GM23338 (cell line): ENCODE results near the gene KCNK10. TPM values are rescaled to one million over a fixed set of nuclear protein-coding genes. Genes with fewer than 3 reads are reported as not detected.
A peak's percentile ranks its signal among the peaks of the same experiment; 100 is the strongest.

ENCODE experiments used
- ATAC-seq: fragments of 200-7000 bp; cut with Tn5 transposase; 3 replicates; pipeline ENCODE4 v1.9.1; 2020
- DNase-seq: peaks from one replicate; pipeline ENCODE4 v3.0.0-alpha.2; 2015; ENCODE audit warnings: low spot score
- H2AFZ ChIP-seq: fragments of 200-600 bp; sonication (generic); 2 replicates; pipeline ENCODE4 v1.8.0; 2016; ENCODE audit warnings: antibody characterized with exemption, mild to moderate bottlenecking, moderate library complexity
- H3F3A ChIP-seq: fragments of 200-600 bp; sonication (generic); replicated peaks from 2 replicates; pipeline ENCODE4 v1.8.0; 2017; ENCODE audit warnings: antibody characterized with exemption, mixed run types, low read depth
- H3K27ac ChIP-seq: fragments of 200-600 bp; sonication (generic); 2 replicates; pipeline ENCODE4 v1.6.1; 2016; ENCODE audit warnings: low read depth
- H3K27me3 ChIP-seq: fragments of 200-600 bp; sonication (generic); 2 replicates; pipeline ENCODE4 v1.8.0; 2016; ENCODE audit warnings: mild to moderate bottlenecking, mixed run types, moderate library complexity; ENCODE audit not compliant: insufficient read depth
- H3K36me3 ChIP-seq: fragments of 200-600 bp; sonication (generic); 2 replicates; pipeline ENCODE4 v1.8.0; 2016; ENCODE audit warnings: mild to moderate bottlenecking; ENCODE audit not compliant: insufficient read depth
- H3K4me1 ChIP-seq: fragments of 200-600 bp; sonication (generic); 2 replicates; pipeline ENCODE4 v1.8.0; 2016; ENCODE audit warnings: mild to moderate bottlenecking, moderate library complexity; ENCODE audit not compliant: insufficient read depth
- H3K4me2 ChIP-seq: fragments of 200-600 bp; sonication (generic); 2 replicates; pipeline ENCODE4 v1.7.1; 2017; ENCODE audit warnings: mixed run types
- H3K4me3 ChIP-seq: fragments of 200-600 bp; sonication (generic); 2 replicates; pipeline ENCODE4 v1.6.1; 2016; ENCODE audit warnings: mixed run types
- H3K79me2 ChIP-seq: fragments of 200-600 bp; sonication (generic); replicated peaks from 2 replicates; pipeline ENCODE4 v1.8.0; 2017; ENCODE audit warnings: mild to moderate bottlenecking; ENCODE audit not compliant: insufficient read depth
- H3K9me2 ChIP-seq: fragments of 200-600 bp; sonication (generic); 2 replicates; pipeline ENCODE4 v1.8.0; 2017; ENCODE audit not compliant: insufficient read depth
- H4K20me1 ChIP-seq: fragments of 200-600 bp; sonication (generic); replicated peaks from 2 replicates; pipeline ENCODE4 v1.8.0; 2017; ENCODE audit warnings: mild to moderate bottlenecking; ENCODE audit not compliant: insufficient read depth
- H3K27ac Mint-ChIP-seq: 2 replicates; pipeline ENCODE4 v1.8.0; 2020; ENCODE audit warnings: inconsistent platforms, mild to moderate bottlenecking, moderate library complexity, mixed read lengths
- H3K27me3 Mint-ChIP-seq: 3 replicates; pipeline ENCODE4 v1.8.0; 2022; ENCODE audit warnings: low read depth, mild to moderate bottlenecking, moderate library complexity, mixed read lengths, inconsistent platforms; ENCODE audit not compliant: insufficient read depth, poor library complexity
- H3K36me3 Mint-ChIP-seq: 3 replicates; pipeline ENCODE4 v1.8.0; 2021; ENCODE audit warnings: low read depth, mild to moderate bottlenecking, inconsistent platforms, moderate library complexity, mixed read lengths
- H3K4me1 Mint-ChIP-seq: 3 replicates; pipeline ENCODE4 v1.8.0; 2020; ENCODE audit warnings: mild to moderate bottlenecking, inconsistent platforms, mixed read lengths
- H3K4me3 Mint-ChIP-seq: 3 replicates; pipeline ENCODE4 v1.8.0; 2021; ENCODE audit warnings: moderate library complexity, mild to moderate bottlenecking, inconsistent platforms, mixed read lengths
- H3K9me3 Mint-ChIP-seq: 3 replicates; pipeline ENCODE4 v1.8.0; 2020; ENCODE audit warnings: moderate library complexity, mild to moderate bottlenecking, inconsistent platforms, mixed read lengths
- CTCF ChIP-seq, 2 experiments: fragments of 200-600 bp in 1 of 2; sonication (generic) in 1 of 2; conservative IDR thresholded peaks; 2 replicates each; pipeline versions ENCODE4 v1.5.1 to v1.6.1; 2016 to 2017; ENCODE audit warnings: antibody characterized with exemption in 2 of 2, low read depth in 2 of 2, mild to moderate bottlenecking in 2 of 2, moderate library complexity in 1 of 2
- ETS1 ChIP-seq: IDR thresholded peaks from 2 replicates; pipeline ENCODE4 v1.6.1; 2016; ENCODE audit warnings: antibody characterized with exemption
- JUNB ChIP-seq: IDR thresholded peaks from one replicate; pipeline ENCODE4 v1.6.1; 2016; ENCODE audit warnings: antibody characterized with exemption; ENCODE audit not compliant: unreplicated experiment
- STAT1 ChIP-seq: IDR thresholded peaks from one replicate; pipeline ENCODE4 v1.6.1; 2016; ENCODE audit warnings: antibody characterized with exemption; ENCODE audit not compliant: unreplicated experiment
- ZNF331 ChIP-seq: fragments of 250-450 bp; sonication (Bioruptor Pico); IDR thresholded peaks from 2 replicates; pipeline ENCODE4 v1.5.0; 2020; ENCODE audit warnings: low read depth, mild to moderate bottlenecking, moderate library complexity
- polyA plus RNA-seq: library from polyadenylated mRNA; unstranded; fragments of >200 nt; fragmentation: Nextera tagmentation; extraction: Ambion mirVana; gene quantifications from 2 replicates; pipeline ENCODE4 v1.2.1, GENCODE V29; 2016
- total RNA-seq: library from RNA; depleted of rRNA; stranded (reverse); fragments of >200 nt; shearing (Covaris generic); gene quantifications from 2 replicates; pipeline ENCODE4 v1.2.3, GENCODE V29; 2014

Gene KCNK10
- total and polyA plus RNA-seq, 2 experiments from 2014 or later = 0.29 to 1.0 TPM

- Mint-ChIP-seq H3K4me3 (no peak overlapping the region), H3K4me1 (peaks cover 4% of the 10 kb centered on the region; the same call in 1 of the 3 replicates), H3K27me3 (peaks cover 12% of the 10 kb centered on the region), H3K9me3 (peaks cover 3% of the 10 kb centered on the region; the same call in 2 of the 3 replicates), H3K36me3 (no peaks in the 10 kb centered on the region), H3K27ac (no peak overlapping the region)
- H3K4me3 ChIP-seq = no peak overlapping the region
- H3K4me1 ChIP-seq = no peaks in the 10 kb centered on the region
- no peak overlapping the region for H3K27ac ChIP-seq
- TF ChIP-seq CTCF (conservative IDR thresholded peaks at IDR 0.05; ENCODE audit: low read depth in 2 of 2) = peak; percentile 47 to 48
- TF ChIP-seq ETS1 = no peak
- no peak overlapping the region for H3K4me2 ChIP-seq
- H3K27me3 ChIP-seq = no peaks in the 10 kb centered on the region
- H3K9me2 ChIP-seq = 0 out of 2 replicates have a peak, but pooled peaks cover 3% of the 10 kb centered on the region
- H4K20me1 ChIP-seq = no peaks in the 10 kb centered on the region
- H3F3A ChIP-seq = no peaks in the 10 kb centered on the region
- H3K36me3 ChIP-seq = no peaks in the 10 kb centered on the region
- H2AFZ ChIP-seq = 0 out of 2 replicates have a peak overlapping the region, but pooled peaks have one; percentile 66
- ATAC-seq = peak; percentile 80
- DNase-seq = peak; percentile 51
- H3K79me2 ChIP-seq = no peaks in the 10 kb centered on the region
Measured at GRCh38 chr14:88143810-88144209, 179.3 kb downstream of the KCNK10 start.

- Histone ChIP-seq H3K9me2 (0 out of 2 replicates have a peak, but pooled peaks cover 3% of the 10 kb centered on the region), H3K4me1 (no peaks in the 10 kb centered on the region), H3K79me2 (no peaks in the 10 kb centered on the region), H3F3A (no peaks in the 10 kb centered on the region), H3K27me3 (no peaks in the 10 kb centered on the region), H3K4me3 (no peak overlapping the region), H4K20me1 (no peaks in the 10 kb centered on the region), H3K36me3 (no peaks in the 10 kb centered on the region), H3K4me2 (no peak overlapping the region), H2AFZ (no peak overlapping the region), H3K27ac (no peak overlapping the region)
- DNase-seq (no peak), ATAC-seq (peak; percentile 54)
- Mint-ChIP-seq H3K27ac (0 out of 2 replicates have a peak overlapping the region, but pooled peaks have one; percentile 38), H3K27me3 (peaks cover 12% of the 10 kb centered on the region), H3K36me3 (no peaks in the 10 kb centered on the region), H3K4me1 (peaks cover 4% of the 10 kb centered on the region; the same call in 1 of the 3 replicates), H3K4me3 (no peak overlapping the region), H3K9me3 (no peaks in the 10 kb centered on the region; the same call in 2 of the 3 replicates)
- no peak for TF ChIP-seq STAT1
- no peak for TF ChIP-seq JUNB
- no peak for TF ChIP-seq ZNF331 (CRISPR knock-in tag)
- TF ChIP-seq ETS1 = no peak
Measured at GRCh38 chr14:88142997-88143396, 180.1 kb downstream of the KCNK10 start.
